GM19238 (cell line): ENCODE results near the gene HOXB7.

Experiments
- DNase-seq: peaks from one replicate; pipeline ENCODE4 v3.0.0; 2011; ENCODE audit warnings: low spot score; ENCODE audit not compliant: insufficient read length

Gene HOXB7

DNA sequence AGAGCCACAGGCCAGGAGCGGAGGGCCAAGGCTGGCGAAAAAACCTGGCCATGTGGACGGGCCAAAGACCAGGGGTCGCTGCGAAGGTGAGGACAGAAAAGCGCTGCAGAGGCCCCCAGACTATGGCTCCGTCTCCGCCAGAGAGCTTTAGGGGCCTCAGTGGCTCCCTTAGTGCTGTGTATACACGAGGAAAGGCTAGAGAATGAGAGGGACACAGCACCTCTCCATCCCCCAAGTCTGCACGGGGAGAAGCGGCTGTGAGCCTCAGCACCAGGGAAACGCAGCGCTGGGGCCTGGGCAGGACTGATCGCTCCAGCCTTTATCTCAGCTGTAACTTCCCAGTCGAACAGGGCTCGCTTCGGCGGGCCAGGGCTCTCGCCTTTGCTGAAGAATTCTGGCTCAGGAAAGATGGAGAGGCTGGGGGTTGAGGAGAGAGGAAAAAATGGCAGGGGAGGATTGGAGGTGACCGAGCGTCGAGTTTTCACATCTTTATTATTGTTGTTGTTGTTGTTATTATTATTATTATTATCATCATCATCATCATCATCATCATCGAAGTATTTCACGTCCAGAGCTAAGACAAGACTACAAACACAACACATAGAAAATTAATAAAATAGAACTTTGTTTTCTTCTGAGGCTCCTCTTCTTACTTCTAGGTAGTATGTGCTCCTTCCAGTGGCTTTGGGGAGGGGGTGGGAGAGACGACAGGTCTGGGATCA, 15.4 kb downstream of the HOXB7 start:
- DNase-seq, result no peak

DNA sequence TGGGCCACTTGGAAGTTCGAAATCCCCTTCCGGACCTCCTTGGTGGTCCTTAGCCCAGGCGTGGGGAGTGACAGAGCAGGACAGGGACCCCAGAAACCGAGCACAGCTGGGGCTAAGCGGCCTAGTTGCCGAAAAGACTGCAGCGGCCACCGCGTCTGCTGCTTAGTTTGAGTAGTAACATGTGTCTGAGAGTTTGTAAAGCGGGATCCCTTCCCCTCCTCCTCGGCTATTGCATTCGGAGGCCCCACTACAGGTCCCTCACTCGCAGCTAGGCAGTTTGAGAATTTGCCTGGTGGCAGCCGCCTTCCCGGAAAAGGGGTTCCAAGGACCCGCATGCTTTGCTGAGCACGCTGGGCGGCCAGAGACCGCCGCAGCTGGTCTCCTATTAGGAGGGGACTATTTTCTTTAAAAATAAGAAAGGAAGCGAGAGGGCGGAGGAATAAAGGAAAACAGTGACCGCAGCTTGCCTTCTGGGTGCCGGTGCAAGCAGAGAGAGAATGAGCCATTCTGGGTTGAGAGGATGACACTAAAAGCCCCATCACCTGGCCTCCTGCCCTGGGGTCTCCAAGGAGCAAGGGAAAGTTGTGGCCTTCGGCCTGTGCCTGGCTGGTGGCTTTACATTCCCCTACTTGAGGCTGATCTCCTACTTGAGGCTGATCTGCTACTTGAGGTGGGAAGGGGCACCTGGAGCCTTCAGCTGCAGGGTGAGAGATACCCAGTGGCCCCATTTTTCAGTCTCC, 16.1 kb downstream of the HOXB7 start:
- no peak for DNase-seq

DNA sequence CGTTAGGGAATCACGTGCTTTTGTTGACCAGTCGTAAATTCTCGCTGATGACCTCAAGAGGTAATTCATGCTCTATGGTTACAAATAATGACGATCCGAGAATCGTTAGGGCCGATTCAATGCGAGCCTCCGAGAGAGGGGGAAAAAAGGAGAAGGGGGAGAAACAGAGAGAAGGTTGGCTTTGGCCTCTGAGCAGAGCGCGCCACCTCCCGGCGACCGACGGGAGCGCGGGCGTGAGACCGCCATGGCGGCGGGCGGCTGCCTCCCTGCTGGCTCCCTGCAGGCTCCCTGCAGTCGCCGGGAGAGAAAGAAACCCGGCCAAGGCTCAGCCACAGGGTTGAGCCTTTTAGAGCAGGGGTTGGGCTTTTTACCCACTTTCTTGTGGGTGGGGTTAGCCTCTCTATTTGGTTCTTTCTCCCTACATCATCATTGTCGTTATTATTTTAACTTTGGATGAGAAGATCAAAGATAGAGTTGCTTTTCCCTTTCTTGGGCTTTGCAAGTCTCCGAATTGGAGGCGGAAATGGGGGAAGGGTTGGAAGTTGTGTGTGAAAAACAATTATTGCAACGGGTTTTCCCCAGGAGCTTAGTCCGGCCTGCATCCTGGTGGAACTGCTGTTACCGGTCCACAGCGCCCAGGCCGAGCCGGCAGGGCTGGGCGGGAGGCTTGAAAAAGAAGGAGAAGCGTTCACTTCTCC, 16.8 kb downstream of the HOXB7 start:
- DNase-seq, result peak; percentile 84

DNA sequence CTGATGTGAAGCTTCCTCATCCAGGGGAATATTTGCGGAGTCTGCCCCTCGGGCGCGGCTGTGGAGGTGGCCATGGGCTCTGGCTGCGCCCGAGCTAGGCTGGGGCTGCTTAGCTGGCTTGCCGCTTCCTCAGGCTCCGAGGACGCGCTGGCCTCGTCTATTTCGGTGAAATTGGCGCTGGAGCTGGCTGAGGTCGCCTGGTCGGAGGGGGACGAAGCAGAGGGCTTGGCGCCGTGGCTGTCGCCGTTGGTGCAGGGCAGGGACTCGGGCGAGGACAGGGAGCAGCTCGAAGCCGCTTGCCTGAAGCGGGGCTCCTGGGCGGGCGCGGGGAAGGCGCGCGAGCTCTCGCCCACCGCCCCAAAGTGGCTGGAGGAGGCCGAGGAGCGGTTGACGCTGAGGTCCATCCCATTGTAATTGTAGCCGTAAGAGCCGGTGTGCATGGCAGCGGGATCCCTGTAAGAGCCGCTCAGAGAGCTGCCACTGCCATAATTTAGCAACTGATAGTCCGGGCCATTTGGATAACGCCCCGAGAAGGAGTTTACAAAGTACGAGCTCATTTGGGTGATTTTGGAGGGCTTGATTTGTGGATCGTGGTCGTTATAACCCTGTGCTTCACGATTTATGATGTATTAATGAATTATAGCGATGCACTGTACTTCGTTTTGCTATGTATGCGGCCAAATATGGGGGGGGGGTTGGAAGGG, 17.5 kb downstream of the HOXB7 start, which contains the start of gene HOXB5:
Gene HOXB5, minus strand, starts transcription at position 654 of the 704 bp plus-strand sequence. Its CDS starts 97 bp downstream, at position 557.
- no peak for DNase-seq

DNA sequence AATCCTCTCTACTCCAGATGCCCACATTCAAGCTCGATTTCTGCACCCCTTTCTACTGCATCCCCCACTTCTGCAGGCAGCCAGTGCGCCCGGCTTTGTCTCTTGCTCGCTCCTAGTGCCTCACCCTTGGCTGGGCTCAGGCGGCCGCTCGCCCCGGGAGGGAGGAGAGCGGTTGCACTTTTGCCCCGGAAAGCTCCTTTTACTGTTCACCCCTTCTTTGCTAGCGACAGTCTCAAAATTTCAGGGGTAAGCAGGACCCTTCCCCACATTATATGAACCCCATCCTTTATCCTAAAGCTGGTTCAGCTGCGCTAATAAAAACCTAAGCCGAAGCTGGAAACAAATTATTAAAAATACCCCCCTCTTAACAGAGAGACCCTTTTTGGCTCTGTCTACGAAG, 18.2 kb downstream of the HOXB7 start:
- no peak for DNase-seq

DNA sequence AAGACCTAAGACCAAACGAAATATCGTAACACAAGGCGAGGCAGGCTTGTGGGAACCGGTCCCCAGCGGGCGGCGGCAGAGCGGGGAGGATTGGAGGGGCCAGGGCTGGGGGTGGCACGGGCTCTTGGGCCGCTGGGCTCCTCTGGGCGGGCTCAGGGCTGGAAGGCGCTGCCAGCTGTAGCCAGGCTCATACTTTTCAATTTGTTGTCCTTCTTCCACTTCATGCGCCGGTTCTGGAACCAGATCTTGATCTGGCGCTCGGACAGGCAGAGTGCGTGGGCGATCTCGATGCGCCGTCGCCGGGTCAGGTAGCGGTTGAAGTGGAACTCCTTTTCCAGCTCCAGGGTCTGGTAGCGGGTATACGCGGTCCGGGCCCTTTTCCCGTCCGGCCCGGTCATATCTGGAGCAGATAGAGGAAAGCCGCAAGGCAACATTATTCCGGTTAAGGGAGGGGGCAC, 18.7 kb downstream of the HOXB7 start:
- no peak for DNase-seq

DNA sequence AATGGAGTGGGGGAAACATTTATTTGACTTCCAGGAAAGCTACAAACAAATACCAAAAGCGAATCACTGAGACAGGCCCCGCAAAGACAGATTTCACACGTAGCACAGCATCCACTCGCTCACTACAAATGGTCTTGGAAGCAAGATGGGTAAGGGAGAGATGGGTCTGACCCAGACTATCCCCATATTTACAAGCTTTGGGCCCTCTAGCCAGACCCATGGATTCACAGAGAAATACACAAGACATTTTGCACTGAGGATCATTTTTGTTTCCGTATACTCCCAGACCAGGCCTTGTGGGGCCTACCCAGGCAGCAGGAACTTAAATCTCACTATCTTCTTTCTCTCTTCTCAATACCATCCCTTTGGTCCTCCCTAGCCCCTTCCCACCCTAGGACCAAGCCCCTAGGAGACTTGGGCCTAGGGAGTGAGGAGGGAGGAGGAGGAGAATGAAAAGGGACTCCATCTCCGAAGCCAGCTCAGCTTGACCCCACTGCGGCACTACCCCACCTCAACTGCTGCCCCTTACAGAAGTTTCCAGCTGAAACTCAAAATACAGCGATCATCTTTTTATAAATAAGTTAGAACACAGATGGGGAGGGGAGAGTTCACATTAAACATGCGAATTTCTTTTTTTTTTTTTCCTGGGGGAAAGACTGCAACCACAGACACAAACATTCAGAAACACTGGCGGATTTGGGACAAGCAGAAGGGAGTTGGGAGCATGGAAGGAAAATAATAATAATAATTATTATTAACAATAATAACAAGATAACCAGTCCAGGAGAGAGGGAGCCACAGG, 19.4 kb downstream of the HOXB7 start:
- no peak for DNase-seq

DNA sequence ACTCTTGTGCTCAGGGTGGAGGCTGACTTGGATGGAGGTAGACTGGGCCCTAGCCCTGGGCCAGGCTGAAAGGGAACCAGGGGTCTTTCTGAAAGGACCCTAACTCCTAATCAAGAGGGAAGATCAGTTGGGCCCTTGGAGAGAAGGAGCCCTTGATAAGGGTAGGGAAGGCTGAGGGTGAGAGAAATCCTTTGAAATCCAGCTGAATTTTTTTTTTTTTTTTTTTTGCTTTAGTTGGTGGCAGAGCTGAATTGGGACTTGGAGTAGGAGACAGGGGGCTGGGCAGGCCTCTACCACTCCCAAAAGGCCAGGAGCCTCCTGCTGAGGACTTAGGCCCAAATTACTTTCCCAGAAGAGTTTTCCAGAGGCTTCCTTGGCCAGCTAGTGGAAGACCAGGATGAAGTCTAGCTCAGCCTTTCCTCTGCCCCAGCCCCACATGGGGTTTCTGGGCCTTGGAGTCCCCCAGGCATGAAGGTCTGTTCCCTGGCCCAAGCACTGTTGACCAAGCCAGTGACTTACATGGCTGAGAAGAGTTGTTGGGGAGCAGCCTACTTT, 20.1 kb downstream of the HOXB7 start:
- no peak for DNase-seq

DNA sequence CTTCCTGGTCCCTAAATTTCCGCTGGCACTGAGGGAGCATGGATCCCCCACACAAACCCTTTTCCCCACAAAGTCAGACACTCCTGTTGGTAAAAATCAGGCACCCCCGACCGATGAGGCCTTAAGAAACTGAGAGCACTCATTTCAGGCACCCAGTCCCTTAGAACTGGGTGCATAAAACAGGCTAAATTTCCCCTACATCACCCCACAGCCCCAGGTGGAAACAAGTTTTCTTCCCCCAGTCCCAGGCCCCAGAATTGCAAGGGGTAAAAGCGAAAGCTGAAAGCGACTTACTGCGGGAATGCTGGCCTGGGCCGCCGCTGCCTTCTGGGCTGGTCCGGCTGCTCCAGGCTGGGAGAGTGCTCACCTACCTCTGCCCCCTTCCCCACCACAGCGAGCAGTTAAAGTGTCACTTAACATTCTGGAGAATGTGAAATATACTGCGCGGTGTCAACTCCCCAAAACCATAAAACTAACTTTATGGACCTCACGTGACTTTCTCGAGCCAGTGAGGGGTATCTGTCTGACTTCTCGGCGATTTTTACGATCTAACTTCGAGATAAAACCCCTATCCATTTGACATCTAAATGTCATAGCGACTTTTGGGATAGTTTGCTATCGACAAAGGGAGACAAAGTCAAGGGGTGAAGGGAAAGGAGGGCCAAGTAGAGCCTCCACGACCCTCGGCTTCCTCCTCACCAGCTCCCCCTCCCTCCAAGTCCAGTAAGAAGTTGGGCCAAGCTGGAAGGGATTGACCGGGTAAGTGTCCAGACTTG, 20.8 kb downstream of the HOXB7 start, which contains the start of gene HOXB3:
Gene HOXB3, minus strand, starts transcription at position 411 of the 776 bp plus-strand sequence. CDS start 37,767 bp downstream, outside the sequence.
- DNase-seq, result no peak

DNA sequence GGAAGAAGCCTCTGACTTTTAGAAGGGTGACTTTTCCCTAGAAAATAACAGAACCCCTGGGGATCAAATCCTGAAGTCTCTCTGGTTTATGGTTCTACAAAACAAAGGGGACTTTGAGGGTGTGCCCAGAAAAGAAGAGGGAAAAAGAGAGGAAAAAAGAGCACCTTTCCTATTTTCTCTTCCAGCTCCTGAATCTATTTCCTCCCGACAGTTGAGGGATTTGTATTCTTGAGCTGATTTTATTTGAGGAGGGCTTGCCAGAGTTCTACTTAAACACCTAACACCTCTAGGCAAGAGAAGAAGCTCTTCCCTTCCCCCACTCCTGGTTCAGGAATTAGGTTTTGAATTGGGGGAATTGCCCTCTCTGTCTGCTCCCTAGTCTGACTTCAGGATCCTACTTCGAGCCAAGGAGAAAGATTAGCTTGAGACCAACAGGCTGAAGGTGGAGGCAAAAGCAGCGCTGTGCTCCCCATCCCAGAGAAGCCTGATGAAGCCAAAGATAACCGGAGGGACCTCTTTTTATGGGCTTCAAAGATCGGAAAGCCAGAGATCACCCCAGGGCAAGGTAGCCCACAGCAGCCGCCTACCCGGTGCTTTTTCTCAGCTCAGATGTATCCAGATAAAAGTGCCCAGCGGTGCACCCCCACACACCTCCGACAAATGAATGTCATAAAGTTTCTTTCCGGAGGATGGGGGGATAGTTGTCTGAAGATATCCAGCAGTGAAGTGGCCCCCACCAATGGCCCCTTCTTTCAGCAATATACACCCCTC, 21.6 kb downstream of the HOXB7 start:
- DNase-seq, result no peak

DNA sequence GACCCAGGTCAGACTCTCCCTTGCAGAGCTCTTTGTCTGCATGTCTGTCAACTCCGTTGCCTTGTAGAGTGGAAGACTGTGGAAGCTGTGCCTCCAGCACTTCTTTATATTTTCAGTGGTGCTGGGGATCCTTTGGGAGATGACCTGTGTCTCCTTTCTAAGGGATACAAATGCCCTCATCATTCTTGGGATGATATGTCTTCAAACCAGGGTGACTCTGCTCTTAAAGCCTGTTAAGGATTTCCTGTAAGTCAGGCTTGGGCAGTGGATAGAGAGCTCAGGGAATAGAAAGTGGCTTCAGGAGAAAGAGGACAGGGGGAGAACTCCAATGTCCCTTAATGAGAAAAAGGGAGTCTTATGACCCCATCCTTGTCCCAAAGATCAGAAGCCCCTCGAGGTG, 22.3 kb downstream of the HOXB7 start:
- DNase-seq, result no peak

DNA sequence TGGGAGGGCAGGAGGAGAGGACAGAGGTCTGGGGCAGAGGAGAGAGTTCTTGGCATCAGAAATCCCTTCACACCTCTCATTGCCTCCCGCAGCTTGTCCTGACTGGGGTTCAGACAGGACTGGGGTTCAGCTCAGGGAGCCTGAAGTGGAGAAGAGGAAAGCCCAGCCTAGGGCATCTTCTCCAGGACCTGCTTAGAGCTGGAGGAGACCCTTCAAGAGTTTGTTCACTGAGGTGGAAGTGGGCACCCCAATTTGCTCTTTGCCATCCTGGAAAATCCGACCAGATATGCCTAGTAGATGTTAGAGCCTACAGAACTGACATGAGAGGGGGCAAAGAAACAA, 22.8 kb downstream of the HOXB7 start:
- DNase-seq, result no peak

DNA sequence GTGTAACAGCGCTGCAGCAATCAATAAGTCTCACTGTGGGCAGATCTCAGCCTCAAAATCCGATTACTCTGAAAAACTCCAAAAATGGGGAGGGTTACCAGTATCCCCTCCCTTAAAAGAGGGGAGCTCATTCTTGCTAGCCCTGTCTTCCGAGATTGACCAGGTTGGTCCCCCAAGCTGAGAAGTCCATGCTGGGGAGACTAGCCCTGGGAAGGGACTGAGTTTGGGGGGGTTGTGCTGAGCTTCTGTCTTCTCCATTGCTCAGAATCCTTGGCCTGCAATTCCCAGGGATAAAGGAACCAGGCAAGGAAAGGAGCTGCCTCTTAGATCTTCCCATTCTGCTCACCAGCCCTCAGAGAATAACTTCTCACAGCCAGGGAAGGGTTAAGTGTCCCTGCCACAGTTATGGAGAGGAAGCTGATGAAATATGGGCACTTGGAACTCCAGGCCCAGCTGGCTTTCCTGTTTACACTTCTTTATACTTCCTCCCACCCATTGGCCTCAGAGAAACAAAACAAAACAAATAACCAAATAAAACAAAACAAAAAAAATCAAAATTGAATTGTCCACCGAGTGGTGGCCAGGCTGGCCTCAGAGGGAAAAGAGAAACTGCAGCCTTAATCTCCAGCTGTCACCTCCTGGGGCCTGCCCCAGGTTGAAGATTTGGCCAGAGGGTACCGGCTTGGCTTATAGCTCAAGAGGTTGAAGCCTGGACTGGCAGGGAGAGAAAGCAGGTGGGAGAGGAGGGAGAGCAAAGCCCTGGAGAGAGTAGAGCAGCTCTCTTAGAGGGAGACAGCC, 23.3 kb downstream of the HOXB7 start:
- DNase-seq, result no peak

DNA sequence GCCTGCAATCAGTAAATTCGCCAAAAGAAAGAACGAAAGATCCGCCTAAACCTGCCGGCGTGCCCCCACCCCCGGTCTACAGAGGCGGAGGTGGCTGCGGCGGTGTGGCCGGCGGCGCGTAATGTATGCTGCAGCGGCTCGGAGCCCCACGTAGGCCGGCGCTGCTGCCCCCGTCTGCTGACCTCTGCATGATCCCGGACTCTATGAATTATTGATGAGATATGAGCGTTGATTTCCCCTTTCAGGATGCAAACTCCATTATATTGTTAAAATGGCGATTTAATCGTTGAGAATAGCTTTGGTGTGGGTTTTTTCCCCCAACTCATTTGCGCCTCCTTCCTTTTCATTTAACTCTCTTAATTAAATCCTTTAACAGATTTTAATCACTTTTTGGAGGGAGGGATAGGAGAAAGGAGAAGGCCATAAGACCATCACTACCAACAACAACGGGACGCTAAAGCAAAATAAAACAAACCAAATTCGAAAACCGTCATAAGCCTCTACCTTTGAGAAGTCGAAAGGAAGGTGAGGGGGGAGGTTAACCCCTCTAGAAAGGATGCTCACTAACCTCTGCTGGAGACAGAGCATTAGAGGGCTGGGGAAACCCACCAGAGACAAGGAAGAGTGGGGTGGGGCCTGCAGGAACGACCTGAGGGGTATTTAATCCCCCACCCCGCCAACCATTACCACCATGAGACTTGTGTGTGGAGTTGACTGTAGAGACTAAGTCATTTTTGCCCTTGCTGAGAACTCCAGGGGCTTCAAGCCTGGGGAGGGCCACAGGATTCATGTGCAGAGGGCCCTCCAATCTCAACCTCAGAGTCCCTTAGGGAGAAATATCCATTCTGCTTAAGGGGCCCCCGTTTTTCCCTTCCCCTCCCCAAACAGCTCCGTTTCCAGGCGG, 24.2 kb downstream of the HOXB7 start:
- peak; percentile 62 for DNase-seq

DNA sequence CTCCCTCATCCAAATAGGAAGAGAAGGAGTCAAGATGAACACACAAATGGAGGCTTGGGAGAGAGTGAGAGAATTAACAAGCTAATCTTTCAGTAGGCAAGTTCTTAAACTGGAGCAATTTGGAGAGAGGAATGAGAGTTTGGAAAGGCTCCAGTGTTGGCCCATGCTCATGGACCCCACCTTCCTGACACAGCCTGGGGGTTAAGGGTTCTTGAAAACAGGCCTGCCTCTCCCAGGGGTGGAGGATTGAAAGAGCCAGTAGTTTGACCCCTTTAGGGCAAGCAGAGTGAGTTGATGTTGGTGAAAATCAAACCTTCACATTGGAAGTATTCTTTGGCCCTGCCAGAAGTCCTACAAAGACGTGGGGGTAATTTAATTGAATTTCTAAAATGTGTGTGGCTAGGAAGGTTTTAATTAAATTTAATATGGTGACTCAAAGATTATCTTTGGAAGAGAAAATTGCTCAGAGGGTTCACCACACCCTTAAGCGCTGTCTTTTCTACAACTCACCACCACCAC, 26.5 kb downstream of the HOXB7 start:
- DNase-seq, result no peak

DNA sequence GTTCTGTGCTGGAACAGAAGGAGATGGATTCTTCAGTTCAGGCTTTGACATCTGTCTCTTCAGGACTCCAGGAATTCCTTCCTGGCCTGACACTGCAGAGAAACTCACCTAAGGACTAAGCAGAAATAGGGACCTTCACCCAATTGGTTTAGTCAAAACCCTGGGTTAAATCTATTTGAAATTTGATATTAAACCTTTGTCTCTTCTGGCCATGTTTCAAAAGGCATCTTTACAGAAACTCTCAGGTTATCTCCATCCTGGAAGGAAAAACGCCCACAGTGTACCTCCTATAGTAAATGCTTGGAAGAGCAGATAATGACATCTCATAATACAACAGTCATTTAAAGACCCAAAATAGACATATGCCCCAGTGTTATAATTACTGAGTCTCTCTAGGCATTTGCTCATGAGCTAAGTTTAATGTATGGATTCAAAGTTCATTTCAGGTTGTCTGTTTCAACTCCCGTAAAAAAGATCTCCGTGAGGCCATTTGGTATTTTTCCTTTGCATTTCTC, 27.1 kb downstream of the HOXB7 start:
- no peak for DNase-seq

DNA sequence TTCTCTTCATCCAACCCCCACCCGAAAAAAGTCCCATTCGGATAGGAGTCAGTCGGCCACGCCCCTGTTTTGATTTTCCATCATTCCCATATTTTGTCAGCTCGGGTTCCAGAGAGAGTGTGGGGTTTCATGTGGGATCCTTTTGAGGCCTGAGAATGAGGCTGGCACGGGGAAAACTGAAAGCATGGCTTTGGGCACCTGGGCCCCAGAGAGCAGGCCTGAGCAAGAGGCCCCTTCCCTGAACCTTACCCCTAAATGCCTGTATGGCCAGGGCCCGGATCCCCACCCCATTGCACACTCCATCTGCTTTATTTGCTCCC, 28.1 kb downstream of the HOXB7 start:
- DNase-seq, result no peak
